NCI-H446 treated with DMSO at 0.1 percent for 48 hours (cell line): ENCODE measurements around the gene ZGRF1.
"Not testable (repeated sequence)": the region's sequence is repeated elsewhere in the genome, so short reads cannot be mapped to it uniquely, and the experiment has no call there.

Experiments used
- DNase-seq: peaks from one replicate; lab custom pipeline; 2025; lab: John Stamatoyannopoulos, UW

Gene ZGRF1, protein sequence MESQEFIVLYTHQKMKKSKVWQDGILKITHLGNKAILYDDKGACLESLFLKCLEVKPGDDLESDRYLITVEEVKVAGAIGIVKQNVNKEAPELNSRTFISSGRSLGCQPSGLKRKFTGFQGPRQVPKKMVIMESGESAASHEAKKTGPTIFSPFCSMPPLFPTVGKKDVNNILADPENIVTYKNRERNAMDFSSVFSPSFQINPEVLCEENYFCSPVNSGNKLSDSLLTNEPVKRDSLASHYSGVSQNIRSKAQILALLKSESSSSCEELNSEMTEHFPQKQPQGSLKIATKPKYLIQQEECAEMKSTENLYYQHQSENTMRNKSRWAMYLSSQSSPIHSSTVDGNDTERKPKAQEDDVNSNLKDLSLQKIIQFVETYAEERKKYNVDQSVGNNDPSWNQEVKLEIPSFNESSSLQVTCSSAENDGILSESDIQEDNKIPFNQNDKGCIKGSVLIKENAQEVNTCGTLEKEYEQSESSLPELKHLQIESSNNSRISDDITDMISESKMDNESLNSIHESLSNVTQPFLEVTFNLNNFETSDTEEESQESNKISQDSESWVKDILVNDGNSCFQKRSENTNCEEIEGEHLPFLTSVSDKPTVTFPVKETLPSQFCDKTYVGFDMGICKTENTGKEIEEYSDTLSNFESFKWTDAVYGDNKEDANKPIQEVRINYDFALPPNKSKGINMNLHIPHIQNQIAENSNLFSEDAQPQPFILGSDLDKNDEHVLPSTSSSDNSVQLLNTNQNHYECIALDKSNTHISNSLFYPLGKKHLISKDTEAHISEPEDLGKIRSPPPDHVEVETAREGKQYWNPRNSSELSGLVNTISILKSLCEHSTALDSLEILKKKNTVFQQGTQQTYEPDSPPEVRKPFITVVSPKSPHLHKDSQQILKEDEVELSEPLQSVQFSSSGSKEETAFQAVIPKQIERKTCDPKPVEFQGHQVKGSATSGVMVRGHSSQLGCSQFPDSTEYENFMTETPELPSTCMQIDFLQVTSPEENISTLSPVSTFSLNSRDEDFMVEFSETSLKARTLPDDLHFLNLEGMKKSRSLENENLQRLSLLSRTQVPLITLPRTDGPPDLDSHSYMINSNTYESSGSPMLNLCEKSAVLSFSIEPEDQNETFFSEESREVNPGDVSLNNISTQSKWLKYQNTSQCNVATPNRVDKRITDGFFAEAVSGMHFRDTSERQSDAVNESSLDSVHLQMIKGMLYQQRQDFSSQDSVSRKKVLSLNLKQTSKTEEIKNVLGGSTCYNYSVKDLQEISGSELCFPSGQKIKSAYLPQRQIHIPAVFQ (N-terminal part only)

DNA sequence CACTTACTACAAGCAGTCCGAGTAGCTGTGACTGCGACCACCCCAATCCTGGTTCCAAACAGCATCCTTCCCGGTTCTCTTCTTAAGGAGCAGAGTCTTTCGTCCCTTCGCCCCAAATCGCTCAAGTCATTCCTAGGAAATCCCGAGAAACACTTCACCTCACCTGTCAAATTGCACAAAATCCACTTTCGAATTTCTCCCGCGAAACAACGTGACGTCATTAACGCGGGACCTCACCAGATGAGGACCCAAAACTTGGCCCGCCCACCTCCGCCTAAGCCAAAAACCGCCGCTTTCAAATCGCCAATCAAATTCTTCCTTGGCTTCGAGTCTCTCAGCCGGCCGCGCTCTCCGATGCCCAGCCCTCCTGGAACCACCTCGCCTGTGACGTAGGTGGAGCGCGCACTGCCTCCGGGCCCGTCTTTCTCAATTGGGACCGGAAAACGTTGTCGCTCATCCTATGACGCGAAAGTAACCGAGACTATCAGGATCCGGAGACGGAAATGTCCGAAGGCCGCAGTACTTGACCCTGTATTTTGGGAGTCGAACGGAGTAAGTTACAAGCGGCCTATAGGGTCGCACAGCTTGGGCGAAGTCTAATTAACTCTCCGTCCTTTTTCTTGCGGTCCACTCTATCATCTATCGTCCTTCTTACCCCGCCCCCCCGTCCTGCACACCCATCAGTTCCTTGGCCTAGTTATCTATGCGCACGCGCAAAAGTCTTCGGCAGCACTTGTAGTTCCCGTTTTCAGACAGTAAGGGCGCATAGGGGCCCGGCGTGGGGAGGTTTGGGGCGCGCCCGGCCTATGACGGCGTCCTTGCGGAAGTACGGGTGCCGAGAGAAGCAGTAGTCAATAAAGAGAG, at the start of gene ZGRF1, which contains the start of gene LARP7:
ZGRF1 (minus strand) TSS at position 222 of the 864 bp plus-strand sequence. CDS start 3,733 bp downstream, outside the sequence.
LARP7 (plus strand) TSS at position 456 of the 864 bp plus-strand sequence. CDS start 7,527 bp downstream, outside the sequence.
- DNase-seq: peak; percentile 98

DNA sequence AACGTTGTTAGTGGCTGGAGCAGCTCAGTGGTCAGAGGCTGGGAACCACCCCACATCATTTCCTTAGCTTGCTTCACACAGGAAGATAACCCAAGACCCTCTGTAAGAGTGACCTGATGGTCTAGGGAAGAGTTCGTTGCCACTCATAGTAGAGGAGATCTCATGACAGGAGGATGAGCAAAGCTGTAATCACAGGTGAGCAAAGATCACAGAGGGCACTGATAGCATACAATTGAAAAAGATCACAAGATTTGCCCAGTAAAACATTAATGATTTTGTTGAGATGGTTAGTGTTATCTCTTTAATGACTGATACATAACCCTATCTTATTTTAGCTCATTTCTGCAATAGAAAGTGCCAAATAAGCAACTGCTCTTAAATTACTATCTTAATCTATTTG, 44.3 kb upstream of the ZGRF1 start:
- no peak for DNase-seq

DNA sequence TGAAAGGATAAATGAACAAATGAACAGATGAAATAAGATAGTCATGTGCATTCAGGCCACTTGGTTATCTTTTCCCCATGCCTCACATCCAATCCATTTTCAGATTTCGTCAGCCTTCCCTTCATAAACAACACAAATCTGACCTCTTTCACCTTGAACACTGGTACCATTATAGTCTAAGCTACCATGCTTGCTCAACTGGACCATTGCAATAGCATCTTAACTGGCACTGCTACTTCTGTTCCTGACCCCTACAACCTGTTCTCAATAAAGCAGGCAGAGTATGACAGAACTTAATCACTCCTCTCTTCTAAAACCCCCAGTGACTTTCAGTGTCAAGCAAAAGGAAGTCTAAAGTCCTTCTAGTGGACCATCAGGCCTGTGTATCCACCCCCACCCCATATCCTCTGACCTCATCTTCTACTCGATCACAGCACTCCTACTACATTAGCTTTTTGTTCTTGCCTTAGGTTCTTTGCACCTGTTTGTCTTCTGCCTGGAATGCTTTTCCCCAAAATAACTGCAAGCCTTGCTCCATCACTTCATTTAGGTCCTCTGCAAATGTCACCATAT, 40.9 kb upstream of the ZGRF1 start:
- DNase-seq: no peak

DNA sequence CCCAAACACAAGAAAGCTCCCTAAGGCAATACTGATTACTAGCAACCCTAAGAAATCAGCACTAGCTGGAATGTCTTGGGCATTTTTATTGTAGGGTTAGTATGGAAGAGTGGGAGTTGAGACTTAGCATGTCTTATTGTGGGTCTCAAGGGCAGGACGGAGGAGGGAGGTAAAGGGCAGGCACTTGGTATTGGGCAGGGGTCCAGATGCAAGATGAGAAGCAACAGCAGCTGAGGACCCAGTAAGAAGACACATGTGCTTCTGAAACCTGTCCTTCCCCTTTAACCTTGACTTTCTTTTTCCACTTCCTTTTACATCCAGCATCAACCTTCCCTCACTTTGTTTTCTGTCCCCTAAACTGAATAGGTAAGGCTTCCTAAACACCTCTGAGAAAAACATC, 37.7 kb upstream of the ZGRF1 start:
- no peak for DNase-seq

DNA sequence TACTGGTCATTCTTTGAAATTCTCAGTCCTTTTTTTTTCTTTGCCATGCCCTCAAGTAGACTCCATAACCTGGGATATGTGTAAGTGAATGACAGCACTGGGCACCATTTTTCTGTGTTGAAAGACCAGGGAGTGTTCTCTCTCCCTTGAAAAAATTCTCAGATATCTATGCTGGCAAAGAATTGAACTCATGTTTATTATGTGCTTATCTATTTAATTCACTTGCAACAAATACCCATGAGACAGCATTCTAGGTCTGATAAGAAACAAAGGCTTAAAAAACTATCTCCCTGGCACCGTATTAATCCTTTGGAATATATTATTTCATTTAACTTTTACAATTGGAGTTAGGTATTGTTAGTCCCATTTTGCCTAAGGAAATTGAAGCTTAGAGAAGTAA, 37.0 kb upstream of the ZGRF1 start:
- DNase-seq: no peak

DNA sequence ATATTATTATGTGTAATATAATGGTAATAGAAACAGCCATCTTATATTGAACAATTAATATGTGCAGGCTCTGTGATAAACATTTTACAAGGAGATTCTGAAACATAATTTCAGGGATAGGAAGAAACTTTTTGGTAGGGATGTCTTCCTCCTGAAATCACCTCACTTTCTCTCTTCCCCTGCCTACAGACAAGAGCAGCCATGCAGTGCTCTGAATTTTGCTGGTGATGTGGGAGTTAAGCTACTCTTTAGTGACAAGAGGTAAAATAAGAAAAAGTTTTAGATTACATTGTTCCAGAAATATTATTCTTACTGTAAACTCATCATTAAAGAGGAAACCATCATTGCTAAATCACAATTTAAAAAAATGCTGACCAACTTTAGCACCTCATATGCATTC, 36.4 kb upstream of the ZGRF1 start:
- DNase-seq: no peak

DNA sequence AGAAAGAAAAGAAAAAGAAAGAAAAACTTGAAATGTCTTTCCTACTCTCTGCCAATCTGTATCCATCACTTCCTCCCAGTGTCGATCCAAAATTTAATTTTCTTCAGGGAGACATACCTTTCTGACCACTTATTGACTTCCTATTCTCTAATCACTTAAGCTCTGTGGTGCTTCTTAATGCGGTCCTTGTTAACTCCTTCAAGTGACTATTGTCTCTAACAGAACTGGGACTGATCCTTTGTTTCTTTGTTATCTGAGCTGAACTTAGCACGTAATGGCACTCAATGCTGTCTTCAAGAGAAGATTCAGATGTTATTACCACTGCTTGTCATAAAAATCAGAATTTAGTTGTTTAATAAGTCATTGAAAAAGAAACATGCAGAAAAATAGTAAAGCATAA, 31.4 kb upstream of the ZGRF1 start:
- DNase-seq: no peak

DNA sequence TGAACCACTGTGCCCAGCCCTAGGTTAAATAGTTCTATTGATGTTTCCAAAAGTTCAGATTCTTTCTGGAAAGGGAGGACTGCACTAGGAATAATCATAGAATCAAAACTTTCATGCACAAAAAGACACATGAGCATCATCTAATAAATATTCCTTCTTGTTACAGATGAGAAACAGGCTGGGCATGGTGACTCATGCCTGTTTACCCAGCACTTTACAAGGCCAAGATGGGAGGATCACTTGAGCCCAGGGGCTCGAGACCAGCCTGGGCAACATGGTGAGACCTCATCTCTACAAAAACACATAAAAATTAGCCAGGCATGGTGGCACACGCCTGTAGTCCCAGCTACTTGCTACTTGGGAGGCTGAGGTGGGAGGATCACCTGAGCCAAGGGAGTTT, 27.9 kb upstream of the ZGRF1 start:
- no peak for DNase-seq

DNA sequence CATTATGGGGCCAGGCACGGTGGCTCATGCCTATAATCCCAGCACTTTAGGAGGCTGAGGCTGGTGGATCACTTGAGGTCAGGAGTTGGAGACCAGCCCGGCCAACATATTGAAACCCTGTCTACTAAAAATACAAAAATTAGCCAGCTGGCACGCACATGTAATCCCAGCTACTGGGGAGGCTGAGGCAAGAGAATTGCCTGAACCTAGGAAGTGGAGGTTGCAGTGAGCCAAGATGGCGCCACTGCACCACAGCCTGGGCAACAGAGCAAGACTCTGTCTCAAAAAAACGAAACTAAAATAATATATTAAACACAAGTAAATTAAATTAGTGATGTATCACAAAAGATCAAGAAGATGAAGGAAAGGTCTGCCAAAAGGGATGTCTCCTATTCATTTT, 19.4 kb upstream of the ZGRF1 start:
- DNase-seq: not testable (repeated sequence)

DNA sequence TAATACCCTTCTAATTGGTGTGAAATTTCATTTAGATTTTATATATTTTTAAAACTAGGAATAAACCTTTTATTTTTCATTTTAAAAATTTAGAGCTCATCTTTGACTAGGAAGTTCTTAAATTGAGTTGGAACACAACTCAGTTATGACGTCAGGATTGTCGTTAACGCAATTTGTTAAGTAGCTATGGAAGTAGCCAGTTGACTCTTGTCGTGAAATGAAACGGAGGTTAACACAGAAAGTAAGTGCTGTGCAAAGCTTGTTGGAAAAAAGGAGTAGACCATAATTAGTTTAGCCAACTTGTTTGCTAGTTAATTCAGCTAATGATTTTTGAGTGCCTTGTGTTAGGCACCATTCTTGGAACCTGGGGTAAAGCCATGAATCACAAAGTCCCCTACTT, 18.6 kb upstream of the ZGRF1 start:
- no peak for DNase-seq

DNA sequence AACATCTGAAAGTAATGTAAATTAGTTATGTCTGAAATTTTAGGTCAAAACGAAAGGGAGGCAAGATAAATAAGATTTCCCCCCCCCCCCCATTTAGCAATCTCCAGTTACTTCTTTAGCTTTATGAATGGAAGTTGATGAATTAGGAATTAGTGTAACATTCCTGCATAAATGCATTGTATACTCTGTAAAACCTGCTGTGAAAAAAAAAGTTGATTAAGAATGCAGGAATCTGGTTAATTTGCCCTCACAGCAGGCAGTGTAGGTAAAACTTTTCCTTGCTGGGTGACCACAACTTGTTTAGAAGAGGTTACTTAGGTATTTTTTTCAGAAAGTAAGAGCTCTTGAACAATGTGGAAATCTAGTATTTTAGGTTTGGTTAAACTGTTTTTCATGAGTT, 15.5 kb upstream of the ZGRF1 start:
- no peak for DNase-seq

DNA sequence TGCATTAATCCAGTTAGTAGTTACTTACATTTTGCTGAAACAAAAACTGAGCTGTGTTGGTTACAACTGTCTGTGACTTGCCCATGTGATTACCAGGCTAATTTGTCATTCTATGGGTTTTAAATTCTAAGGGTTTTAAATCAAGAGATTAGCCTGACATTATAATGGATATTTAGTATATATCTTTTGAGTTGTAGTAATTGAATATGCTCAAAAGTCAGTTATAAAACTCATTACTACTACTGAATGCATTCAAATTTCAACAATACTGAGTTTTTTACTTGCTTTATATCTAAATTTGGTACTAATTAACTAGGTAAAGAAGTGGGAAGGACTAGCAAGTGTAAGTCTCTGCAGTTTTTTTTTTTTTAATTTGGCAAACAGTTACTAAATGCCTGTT, 14.9 kb upstream of the ZGRF1 start:
- no peak for DNase-seq

DNA sequence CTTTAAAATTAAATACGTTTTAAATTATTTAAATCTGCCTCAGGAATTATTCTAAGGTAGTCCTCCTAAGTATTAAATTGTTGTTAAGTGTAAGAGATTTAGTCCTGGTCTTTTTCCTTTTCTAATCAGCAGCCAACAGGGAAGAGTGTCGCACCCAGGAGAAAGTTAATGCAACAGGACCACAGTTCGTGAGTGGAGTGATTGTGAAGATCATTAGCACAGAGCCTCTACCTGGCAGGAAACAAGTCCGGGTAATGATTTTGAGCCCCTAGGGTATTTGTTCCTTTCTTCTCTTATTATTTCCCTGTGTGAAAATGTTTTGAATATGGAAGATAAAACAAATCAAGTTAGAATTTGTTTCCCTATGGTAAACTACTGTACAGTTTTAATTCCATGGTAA, 13.6 kb upstream of the ZGRF1 start:
- no peak for DNase-seq

DNA sequence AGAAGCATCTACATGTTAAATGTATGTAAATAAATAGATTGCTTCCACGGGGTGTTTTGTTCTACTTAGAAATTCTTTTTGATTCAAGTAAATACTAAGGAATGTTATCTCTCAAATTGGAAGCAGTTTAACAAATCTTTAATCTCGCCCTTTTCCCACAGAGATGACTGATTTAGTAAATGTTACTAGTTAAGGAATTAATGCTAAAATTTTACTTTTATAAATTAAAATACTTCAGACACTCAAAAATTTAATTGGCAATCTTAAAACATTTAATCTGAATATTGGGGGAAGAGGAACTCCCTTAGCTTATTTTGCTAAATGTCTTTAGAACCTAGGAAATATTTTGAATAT, 12.3 kb upstream of the ZGRF1 start:
- DNase-seq: no peak

DNA sequence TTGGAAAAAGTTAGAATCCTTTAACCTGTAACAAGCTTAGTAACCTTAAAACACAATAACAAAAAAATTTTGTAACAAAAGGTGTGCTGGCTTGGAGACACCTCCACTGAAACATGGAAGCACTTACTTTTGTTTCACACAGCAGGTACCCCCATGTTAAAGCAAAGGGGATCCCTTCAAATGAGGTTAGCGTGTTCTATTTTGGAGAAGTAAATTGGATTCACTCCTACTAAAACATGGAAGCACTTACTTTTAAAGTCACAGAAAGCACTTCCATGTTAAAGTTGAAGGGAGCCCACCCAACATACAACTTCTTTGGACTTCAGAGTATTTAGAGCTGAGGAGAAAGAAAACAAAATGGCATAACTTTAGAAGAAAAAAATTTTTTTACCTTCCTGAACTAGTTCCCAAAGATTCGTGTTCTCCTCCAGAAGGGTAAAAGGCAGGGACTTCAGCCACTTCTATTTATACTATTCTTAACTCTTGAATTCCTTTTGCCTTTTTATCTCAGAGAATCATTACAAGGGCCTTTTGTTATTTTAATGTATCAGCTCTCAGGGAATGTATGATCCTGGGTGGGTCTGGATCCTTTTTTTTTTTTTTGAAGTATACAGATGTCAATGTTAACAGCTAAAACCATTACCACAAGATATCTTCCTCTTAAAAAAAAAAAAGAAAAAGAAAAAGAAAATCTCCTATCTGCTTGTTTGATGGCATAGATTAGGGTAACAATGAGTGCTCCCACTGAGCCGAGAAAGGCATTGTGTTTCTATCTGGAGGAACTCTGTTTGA, 11.8 kb upstream of the ZGRF1 start:
- DNase-seq: no peak

DNA sequence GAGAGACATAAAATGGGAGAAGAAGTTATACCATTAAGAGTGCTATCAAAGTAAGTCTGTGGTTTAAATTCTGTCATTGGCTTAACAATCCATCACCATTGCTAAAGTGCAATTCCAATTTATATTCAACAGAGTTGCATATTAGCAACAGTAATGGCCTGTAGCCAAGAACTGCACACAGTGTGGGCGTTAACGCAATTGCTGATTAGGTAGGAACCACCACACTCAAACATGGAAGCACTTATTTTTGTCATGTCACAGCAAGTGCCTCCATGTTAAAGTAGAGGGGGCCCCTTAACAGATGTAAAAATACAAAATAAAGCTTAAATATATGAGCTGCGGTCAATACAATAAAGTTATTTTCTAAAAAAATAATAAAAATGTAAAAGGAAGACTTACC, 11.1 kb upstream of the ZGRF1 start:
- no peak for DNase-seq

DNA sequence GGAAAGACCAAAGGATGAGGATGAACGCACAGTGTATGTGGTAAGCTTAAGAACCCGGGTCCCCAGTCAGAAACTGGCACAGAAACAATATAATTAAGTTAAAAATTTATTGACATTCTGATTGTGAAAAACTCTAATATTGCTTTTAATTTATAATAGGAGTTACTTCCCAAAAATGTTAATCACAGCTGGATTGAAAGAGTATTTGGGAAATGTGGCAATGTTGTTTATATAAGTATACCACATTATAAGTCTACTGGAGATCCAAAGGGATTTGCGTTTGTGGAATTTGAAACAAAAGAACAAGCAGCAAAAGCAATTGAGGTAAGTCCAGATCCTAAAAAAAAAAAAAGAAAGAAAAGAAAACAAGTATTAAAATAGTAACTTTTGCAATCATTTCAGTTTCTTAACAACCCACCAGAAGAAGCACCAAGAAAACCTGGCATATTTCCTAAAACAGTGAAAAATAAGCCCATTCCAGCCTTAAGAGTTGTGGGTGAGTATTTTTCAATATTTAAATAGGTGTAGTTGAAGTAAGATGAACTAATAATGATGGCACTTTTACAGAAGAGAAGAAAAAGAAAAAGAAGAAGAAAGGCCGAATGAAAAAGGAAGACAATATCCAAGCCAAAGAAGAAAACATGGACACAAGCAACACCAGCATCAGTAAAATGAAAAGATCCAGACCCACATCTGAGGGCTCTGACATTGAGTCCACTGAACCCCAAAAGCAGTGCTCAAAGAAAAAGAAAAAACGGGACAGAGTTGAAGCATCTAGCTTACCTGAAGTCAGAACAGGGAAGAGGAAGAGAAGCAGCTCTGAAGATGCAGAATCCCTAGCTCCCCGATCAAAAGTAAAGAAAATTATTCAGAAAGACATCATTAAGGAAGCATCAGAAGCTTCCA, 10.2 kb upstream of the ZGRF1 start:
- no peak for DNase-seq

DNA sequence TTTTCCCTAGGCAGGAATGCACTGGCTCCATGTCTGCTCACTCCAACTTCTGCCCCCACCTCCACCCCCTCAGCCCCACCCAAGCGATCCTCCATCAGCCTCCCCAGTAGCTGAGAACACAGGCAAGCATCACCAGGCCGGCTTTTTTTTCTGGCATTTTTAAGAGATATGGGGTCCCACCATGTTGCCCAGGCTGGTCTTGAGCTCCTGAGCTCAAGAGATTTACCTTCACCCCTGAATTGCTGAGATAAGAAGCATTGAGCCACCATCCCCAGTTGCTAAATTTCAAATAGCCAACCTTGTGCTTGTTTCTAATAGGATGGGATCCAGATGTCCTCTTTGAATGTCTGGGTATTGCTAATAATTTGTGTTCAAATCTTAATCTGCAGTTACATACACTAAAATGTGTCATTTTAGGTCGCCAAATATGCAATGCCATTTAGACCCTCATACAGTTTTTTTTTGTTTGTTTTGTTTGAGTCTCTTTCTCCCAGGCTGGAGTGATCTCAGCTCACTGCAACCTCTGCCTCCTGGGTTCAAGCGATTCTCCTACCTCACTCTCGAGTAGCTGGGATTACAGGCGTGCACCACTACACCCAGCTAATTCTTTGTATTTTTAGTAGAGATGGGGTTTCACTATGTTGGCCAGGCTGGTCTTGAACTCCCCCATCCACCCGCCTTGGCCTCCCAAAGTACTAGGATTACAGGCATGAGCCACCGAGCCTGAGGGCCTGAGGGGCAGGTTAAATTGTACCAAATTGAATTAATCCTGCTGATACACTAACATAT, 9.0 kb upstream of the ZGRF1 start:
- no peak for DNase-seq
